Stimulated activated naive CD8-positive, alpha-beta T cell treated with anti-CD3 and anti-CD28 coated beads, Interleukin-15, amount 100 ng/mL, for 72 hours (primary cell): Measurements from ENCODE around the gene PLS1.
"Not testable (repeated sequence)": the region's sequence is repeated elsewhere in the genome, so short reads cannot be mapped to it uniquely, and the experiment has no call there.

Experiments used
- ATAC-seq: fragments of 150-1000 bp; cut with Tn5 transposase; 2 replicates; pipeline ENCODE4 v1.10.0; 2021; ENCODE audit warnings: mild to moderate bottlenecking, moderate library complexity
- DNase-seq, 2 donors: peaks; one replicate each; pipeline ENCODE4 v3.0.0; 2021 to 2022
- H3K27ac Mint-ChIP-seq, 2 donors: one replicate each; pipeline ENCODE4 v1.8.0; 2022; ENCODE audit warnings: mild to moderate bottlenecking in 2 of 2, mixed read lengths in 2 of 2, moderate library complexity in 2 of 2
- H3K27me3 Mint-ChIP-seq: one replicate; pipeline ENCODE4 v1.8.0; 2022; ENCODE audit warnings: mixed read lengths
- H3K4me1 Mint-ChIP-seq: one replicate; pipeline ENCODE4 v1.8.0; 2022; ENCODE audit warnings: mild to moderate bottlenecking, mixed read lengths
- H3K4me3 Mint-ChIP-seq, 2 donors: one replicate each; pipeline ENCODE4 v1.8.0; 2022; ENCODE audit warnings: mild to moderate bottlenecking in 2 of 2, mixed read lengths in 2 of 2, moderate library complexity in 1 of 2
- H3K9me3 Mint-ChIP-seq, 2 donors: one replicate each; pipeline ENCODE4 v1.8.0; 2022; ENCODE audit warnings: mixed read lengths in 2 of 2

PLS1 gene

GRCh38 chr3:142680710-142681109, 84.5 kb downstream of the PLS1 start:
- Mint-ChIP-seq H3K27me3 (no peaks in the 10 kb centered on the region), H3K9me3 (no peaks in the 10 kb centered on the region), H3K27ac (no peak overlapping the region), H3K4me3 (no peak overlapping the region), H3K4me1 (no peaks in the 10 kb centered on the region)
- no peak for ATAC-seq
- no peak for DNase-seq

GRCh38 chr3:142690613-142691012, 94.4 kb downstream of the PLS1 start:
- H3K4me1 Mint-ChIP-seq = no peaks in the 10 kb centered on the region
- no peaks in the 10 kb centered on the region for H3K9me3 Mint-ChIP-seq
- no peak overlapping the region for H3K4me3 Mint-ChIP-seq
- ATAC-seq = no peak
- DNase-seq = no peak
- H3K27ac Mint-ChIP-seq = no peak overlapping the region
- H3K27me3 Mint-ChIP-seq = no peaks in the 10 kb centered on the region

- H3K4me3 Mint-ChIP-seq = no peak overlapping the region
- no peak for ATAC-seq
- no peak overlapping the region for H3K27ac Mint-ChIP-seq
- DNase-seq = no peak
- no peaks in the 10 kb centered on the region for H3K27me3 Mint-ChIP-seq
- no peaks in the 10 kb centered on the region for H3K9me3 Mint-ChIP-seq
- H3K4me1 Mint-ChIP-seq = no peaks in the 10 kb centered on the region
These were observed 95.3 kb downstream of the PLS1 start for GRCh38 chr3:142691527-142691926.

GRCh38 chr3:142693136-142693853, 97.1 kb downstream of the PLS1 start:
- Mint-ChIP-seq H3K4me1 (no peaks in the 10 kb centered on the region), H3K27me3 (no peaks in the 10 kb centered on the region), H3K4me3 (no peak overlapping the region), H3K9me3 (no peaks in the 10 kb centered on the region), H3K27ac (no peak overlapping the region)
- ATAC-seq (no peak), DNase-seq (no peak)

DNA sequence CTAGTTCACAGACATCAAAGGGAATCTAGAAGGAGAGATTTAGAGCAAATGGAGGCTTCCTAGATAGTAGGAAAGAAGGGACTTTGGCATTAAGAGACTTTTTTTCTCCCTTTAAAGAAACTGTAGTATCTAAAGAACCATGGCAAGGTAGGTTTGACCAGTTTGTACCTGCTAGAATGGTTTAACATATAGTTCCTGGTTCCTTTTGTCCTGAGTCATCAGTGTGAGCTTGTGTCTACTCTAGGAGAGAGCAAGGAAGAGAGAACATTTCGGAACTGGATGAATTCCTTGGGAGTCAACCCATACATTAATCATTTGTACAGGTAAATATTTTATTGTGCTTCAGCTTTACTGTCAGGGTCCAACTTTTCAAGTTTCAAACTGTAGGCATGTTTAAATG, 98.0 kb downstream of the PLS1 start:
- H3K9me3 Mint-ChIP-seq = no peaks in the 10 kb centered on the region

GRCh38 chr3:142705198-142705597, 109.0 kb downstream of the PLS1 start:
- DNase-seq (no peak), ATAC-seq (no peak)
- Mint-ChIP-seq H3K9me3 (no peaks in the 10 kb centered on the region), H3K27me3 (no peaks in the 10 kb centered on the region), H3K27ac (no peak overlapping the region), H3K4me3 (no peak overlapping the region), H3K4me1 (peaks cover 10% of the 10 kb centered on the region)

More for the DNA sequence above, 98.0 kb downstream of the PLS1 start:
- Mint-ChIP-seq H3K4me1 (no peaks in the 10 kb centered on the region), H3K27me3 (no peaks in the 10 kb centered on the region), H3K27ac (no peak overlapping the region), H3K4me3 (no peak overlapping the region)
- ATAC-seq (no peak), DNase-seq (no peak)

GRCh38 chr3:142706321-142707127, 110.3 kb downstream of the PLS1 start:
- DNase-seq (no peak), ATAC-seq (no peak)
- Mint-ChIP-seq H3K4me1 (peaks cover 10% of the 10 kb centered on the region), H3K27me3 (no peaks in the 10 kb centered on the region), H3K27ac (no peak overlapping the region), H3K4me3 (no peak overlapping the region), H3K9me3 (no peaks in the 10 kb centered on the region)

DNA sequence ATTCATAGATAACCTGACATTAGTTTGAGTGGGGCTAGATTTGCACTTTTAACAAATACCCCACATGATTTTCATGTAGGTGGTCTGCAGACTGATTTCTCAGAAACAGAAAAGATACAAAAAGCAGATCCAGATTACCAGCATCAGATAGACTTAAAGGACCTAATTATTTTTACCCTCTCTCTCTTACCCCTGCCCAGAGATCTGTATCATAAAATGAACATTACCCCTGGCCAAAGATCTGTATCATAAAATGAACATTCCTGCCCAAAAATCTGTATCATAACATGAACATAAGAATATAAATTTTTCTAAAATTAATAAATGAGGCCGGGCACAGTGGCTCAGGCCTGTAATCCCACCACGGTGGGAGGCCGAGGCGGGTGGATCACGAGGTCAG, 113.0 kb downstream of the PLS1 start:
- Mint-ChIP-seq H3K4me1 (peaks cover 10% of the 10 kb centered on the region), H3K27me3 (no peaks in the 10 kb centered on the region), H3K9me3 (no peaks in the 10 kb centered on the region), H3K4me3 (no peak overlapping the region), H3K27ac (no peak overlapping the region)
- ATAC-seq (no peak), DNase-seq (no peak)

DNA sequence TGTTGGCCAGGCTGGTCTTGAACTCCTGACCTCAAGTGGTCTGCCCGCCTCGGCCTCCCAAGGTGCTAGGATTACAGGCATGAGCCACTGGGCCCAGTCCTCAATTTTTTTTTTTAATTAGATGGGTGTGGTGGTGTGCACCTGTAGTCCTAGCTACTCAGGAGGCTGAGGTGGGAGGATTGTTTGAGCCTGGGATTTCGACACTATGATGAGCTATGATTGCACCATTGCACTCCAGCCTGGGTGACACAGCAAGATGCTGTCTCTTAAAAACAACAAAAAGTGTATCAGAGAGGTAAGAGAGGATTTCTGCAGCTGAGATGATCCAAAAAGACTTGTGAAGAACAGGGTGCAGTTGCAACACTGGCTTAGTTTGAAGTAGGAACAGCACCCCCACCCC, 118.7 kb downstream of the PLS1 start:
- DNase-seq, H3K4me1 Mint-ChIP-seq, H3K9me3 Mint-ChIP-seq, H3K27ac Mint-ChIP-seq, H3K4me3 Mint-ChIP-seq, ATAC-seq: not testable (repeated sequence)
- H3K27me3 Mint-ChIP-seq = peaks cover 31% of the 10 kb centered on the region

GRCh38 chr3:142716102-142716501, 119.9 kb downstream of the PLS1 start:
- Mint-ChIP-seq H3K9me3 (no peaks in the 10 kb centered on the region), H3K4me1 (no peaks in the 10 kb centered on the region), H3K27ac (no peak overlapping the region), H3K4me3 (no peak overlapping the region), H3K27me3 (peaks cover 44% of the 10 kb centered on the region)
- DNase-seq = no peak
- no peak for ATAC-seq

DNA sequence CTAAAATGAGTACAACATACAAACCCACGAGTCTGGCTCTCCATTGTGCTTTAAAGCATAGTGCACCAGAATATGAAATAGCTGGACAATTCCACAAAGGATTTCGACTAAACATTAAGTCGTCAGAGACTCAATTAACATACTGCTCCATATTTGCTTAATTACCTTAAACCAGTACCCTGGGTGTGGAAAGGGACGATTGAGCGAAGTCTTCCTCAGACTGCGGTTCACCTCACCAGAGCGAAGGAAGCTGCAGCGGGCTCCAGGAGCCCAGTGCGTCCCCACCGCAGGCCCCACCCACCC, 127.4 kb downstream of the PLS1 start:
- Mint-ChIP-seq H3K27me3 (peaks cover 60% of the 10 kb centered on the region), H3K4me1 (peaks cover 7% of the 10 kb centered on the region), H3K9me3 (peaks cover 0 to 6% of the 10 kb centered on the region in 2 donors), H3K4me3 (peak overlapping the region; percentile 58 to 78), H3K27ac (no peak overlapping the region)
- ATAC-seq (no peak), DNase-seq (no peak)

DNA sequence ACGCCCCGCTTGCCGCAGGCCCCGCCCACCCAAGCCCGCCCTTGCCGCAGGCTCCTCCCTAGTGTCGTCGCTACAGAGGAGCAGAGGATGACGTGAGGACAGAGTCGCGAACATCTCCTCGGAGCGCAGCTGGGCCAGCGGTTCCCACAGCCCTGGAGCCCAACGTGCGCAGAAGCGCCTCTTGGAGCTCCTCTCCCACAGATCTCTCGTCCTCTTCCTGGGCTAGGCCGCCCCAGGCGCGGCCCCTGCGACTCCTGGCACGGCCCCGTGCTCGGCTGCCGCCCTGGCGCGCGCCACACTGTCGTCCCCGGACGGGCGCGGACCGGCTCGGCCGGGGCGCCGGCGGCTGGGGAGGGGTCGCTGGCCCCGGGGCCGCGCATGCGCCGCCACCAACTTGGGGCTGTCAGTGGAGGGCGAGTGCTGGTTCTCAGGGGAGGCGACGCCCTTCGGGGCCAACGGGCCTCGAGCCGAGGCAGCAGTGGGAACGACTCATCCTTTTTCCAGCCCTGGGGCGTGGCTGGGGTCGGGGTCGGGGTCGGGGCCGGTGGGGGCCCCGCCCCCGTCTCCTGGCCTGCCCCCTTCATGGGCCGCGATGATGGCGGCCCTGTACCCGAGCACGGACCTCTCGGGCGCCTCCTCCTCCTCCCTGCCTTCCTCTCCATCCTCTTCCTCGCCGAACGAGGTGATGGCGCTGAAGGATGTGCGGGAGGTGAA, 127.9 kb downstream of the PLS1 start, which contains the start of gene TRPC1:
Gene TRPC1 (plus strand): TSS at position 67 of the 714 bp plus-strand sequence. CDS start 526 bp downstream, at position 593.
- peak; percentile 75 to 81 for DNase-seq
- Mint-ChIP-seq H3K4me3 (peak within 1 kb of the TSS; percentile 91 to 99), H3K9me3 (peaks cover 0 to 6% of the 10 kb centered on the region in 2 donors), H3K27me3 (peaks cover 55% of the 10 kb centered on the region), H3K4me1 (peaks cover 7% of the 10 kb centered on the region), H3K27ac (peak within 1 kb of the TSS; percentile 92 to 94)
- ATAC-seq = peak; percentile 97

DNA sequence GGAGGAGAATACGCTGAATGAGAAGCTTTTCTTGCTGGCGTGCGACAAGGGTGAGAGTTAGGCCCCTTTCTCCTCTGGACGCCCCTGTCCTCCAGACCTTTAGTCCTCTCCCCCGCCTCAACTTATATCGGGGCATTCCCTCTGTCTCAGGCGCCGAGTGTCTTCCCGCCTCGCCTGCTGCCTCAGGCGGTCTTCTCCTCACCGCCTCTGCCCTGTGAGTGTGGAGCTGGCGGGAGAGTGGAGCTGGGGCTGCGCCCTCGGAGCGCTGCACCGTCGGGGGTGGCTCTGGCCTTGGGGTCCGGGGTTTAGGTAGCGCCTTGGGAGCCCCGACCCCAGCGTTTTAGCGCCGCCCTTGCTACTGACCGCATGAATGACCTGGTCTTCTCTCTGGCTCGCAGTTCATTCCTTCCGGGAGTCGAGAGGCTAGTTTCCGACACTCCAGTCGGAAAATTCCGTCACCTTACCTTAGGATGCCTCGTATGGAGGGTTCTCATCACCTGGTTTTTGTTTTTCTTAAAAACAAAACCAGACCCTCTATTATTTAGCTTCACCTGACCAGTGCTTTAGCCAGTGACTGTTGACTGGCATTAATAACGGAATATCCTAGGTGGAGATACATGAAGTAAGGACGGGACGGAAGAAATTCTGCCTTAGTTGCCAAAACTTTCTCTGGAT, 128.6 kb downstream of the PLS1 start:
- H3K4me1 Mint-ChIP-seq = peaks cover 7% of the 10 kb centered on the region
- H3K9me3 Mint-ChIP-seq = peaks cover 0 to 6% of the 10 kb centered on the region in 2 donors
- peak; percentile 37 for ATAC-seq
- H3K27me3 Mint-ChIP-seq = peaks cover 48% of the 10 kb centered on the region
- peak overlapping the region; percentile 91 to 99 for H3K4me3 Mint-ChIP-seq
- DNase-seq = peak in 1 of 2 donors; percentile 33
- H3K27ac Mint-ChIP-seq = peak overlapping the region; percentile 44 to 80

DNA sequence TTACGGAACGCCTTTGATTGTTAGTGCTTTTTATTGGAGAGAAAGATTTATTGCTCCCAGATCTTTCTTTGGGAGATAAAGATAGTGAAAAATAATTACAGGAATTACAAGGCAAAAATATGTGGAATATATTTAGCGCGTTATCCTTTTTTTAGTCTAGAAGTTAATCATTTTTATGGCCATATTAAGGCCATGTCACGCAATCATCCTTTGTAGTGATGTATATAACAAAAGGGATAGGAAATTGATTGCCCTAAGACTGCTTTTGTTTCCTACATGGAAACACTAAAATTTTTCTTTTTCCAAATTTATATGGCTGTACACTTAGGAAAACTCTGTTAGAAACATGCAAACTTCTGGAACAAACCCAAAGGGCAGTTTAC, 129.2 kb downstream of the PLS1 start:
- H3K27me3 Mint-ChIP-seq = peaks cover 42% of the 10 kb centered on the region

GRCh38 chr3:142726017-142726416, 129.8 kb downstream of the PLS1 start:
- H3K9me3 Mint-ChIP-seq = peaks cover 0 to 6% of the 10 kb centered on the region in 2 donors
- ATAC-seq = no peak
- peaks cover 7% of the 10 kb centered on the region for H3K4me1 Mint-ChIP-seq
- no peak overlapping the region for H3K27ac Mint-ChIP-seq
- H3K27me3 Mint-ChIP-seq = peaks cover 36% of the 10 kb centered on the region
- DNase-seq = no peak
- no peak overlapping the region for H3K4me3 Mint-ChIP-seq

More for the DNA sequence above, 129.2 kb downstream of the PLS1 start:
- ATAC-seq (no peak), DNase-seq (no peak)
- Mint-ChIP-seq H3K27ac (no peak overlapping the region), H3K9me3 (peaks cover 0 to 6% of the 10 kb centered on the region in 2 donors), H3K4me3 (peak overlapping the region; percentile 91 to 99), H3K4me1 (peaks cover 7% of the 10 kb centered on the region)
